HFF-Myc (cell line): ENCODE measurements around the gene MCAT.
"Not testable (repeated sequence)": the region's sequence is repeated elsewhere in the genome, so short reads cannot be mapped to it uniquely, and the experiment has no call there.

Experiments
- DNase-seq: peaks from one replicate; pipeline ENCODE4 v3.0.0-alpha.2; 2011; ENCODE audit warnings: low read depth; ENCODE audit errors: extremely low read depth
- H3K4me3 ChIP-seq: replicated peaks from 2 replicates; pipeline ENCODE4 v1.5.1; 2011; ENCODE audit warnings: low read depth, mild to moderate bottlenecking, control low read depth, low read length
- TF ChIP-seq, protein P1 (sequence below): IDR thresholded peaks from 2 replicates; pipeline ENCODE4 v1.5.1; 2012; ENCODE audit warnings: mild to moderate bottlenecking, low read depth, low read length, control low read depth; ENCODE audit errors: missing control alignments

Gene MCAT

GRCh38 chr22:43113526-43114251 lies 29.5 kb downstream of the MCAT start:
- no peak overlapping the region for H3K4me3 ChIP-seq
- TF ChIP-seq, protein P1, sequence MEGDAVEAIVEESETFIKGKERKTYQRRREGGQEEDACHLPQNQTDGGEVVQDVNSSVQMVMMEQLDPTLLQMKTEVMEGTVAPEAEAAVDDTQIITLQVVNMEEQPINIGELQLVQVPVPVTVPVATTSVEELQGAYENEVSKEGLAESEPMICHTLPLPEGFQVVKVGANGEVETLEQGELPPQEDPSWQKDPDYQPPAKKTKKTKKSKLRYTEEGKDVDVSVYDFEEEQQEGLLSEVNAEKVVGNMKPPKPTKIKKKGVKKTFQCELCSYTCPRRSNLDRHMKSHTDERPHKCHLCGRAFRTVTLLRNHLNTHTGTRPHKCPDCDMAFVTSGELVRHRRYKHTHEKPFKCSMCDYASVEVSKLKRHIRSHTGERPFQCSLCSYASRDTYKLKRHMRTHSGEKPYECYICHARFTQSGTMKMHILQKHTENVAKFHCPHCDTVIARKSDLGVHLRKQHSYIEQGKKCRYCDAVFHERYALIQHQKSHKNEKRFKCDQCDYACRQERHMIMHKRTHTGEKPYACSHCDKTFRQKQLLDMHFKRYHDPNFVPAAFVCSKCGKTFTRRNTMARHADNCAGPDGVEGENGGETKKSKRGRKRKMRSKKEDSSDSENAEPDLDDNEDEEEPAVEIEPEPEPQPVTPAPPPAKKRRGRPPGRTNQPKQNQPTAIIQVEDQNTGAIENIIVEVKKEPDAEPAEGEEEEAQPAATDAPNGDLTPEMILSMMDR = no peak
- DNase-seq = no peak

DNA sequence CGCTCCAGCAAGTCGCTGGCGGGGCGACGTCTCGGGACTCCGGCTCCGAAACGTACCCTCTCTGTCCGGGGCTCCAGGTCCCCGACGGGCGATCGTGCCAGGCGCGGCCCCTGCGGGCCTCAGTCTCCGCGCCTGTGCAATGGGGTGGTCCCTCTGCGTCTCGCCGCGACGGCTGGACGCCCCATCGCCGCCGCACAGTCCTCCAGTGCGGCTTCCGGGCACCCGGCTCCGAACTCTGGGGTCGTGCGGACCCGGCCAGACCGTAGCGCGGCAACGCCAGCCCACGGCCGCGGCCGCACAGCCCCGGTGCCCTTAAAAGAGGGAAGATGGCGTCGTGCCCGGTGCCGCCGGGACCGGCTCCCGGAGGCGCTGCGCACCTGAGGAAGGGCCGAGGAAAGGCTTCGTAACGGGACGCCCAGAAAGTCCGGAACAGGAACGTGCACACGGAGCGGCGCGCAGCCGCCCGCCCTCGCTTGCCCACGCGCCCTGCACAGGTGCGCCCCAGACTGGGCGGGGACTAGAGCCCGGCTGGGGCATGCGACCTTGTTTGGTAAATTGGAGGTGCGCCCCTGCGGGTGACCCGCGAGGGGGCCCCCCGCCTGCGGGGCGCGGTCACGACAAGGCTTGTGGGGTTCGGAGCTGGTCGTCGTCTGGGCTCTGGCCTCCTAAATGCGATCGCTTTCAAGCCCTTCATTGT lies 32.1 kb downstream of the MCAT start:
- TF ChIP-seq, protein P1 = no peak
- H3K4me3 ChIP-seq = peak overlapping the region; percentile 38
- DNase-seq = no peak

DNA sequence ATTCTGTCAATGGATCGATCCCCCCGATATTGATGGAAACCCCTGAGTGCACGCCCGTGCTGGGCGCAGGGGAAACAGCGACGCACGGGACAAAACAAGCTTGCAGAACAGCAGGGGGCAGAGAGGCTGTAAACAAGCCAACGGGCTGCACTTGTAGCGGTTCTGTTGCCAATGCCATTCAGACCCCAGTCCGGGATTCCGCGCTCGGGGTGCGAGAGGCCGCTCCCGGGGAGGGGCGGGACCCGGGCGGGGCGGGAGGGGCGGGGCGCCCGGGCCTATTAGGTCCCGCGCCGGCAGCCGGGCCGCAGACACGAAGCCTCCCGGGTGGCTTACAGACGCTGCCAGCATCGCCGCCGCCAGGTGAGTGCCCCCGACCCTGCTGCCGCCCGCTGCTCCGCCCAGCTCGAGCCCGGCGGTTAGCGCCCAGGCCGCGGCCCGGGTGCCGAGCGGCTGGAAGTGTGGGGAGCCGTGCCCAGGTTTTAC lies 32.7 kb downstream of the MCAT start, which contains the start of gene BIK:
Gene BIK, plus strand, starts transcription at position 307 of the 483 bp plus-strand sequence. CDS start 13,273 bp downstream, outside the sequence.
- TF ChIP-seq, protein P1 = peak; percentile 23
- peak within 1 kb of the TSS; percentile 38 for H3K4me3 ChIP-seq
- DNase-seq = no peak

GRCh38 chr22:43109921-43110443 lies 33.2 kb downstream of the MCAT start:
- no peak for DNase-seq
- TF ChIP-seq, protein P1 = no peak
- H3K4me3 ChIP-seq = peak overlapping the region; percentile 26; the same call in 1 of the 2 replicates

GRCh38 chr22:43109511-43109910 lies 33.7 kb downstream of the MCAT start:
- no peak overlapping the region for H3K4me3 ChIP-seq
- DNase-seq = no peak
- TF ChIP-seq, protein P1 = no peak

GRCh38 chr22:43106302-43106701 lies 36.9 kb downstream of the MCAT start:
- H3K4me3 ChIP-seq = no peak overlapping the region
- TF ChIP-seq, protein P1 = no peak
- DNase-seq = no peak

DNA sequence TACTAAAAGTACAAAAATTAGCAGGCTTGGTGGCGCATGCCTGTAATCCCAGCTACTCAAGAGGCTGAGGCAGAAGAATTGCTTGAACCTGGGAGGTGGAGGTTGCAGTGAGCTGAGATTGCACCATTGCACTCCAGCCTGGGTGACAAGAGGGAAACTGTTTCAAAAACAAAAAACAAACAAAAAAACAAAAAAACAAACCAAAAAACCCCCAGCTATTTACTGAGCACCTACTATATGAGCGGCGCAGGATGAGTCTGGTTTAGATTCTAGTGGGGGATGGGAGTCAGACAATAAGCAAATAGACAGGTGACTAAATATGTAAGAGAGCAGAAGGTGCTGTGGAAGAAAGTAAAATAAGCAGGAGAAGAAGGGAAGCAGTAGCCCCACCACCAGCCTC lies 38.2 kb downstream of the MCAT start:
- DNase-seq, H3K4me3 ChIP-seq: not testable (repeated sequence)

- DNase-seq, H3K4me3 ChIP-seq: not testable (repeated sequence)
Measured at GRCh38 chr22:43104056-43104625, 39.1 kb downstream of the MCAT start.
